Measurements from ENCODE around the gene MPO.

The MPO gene, protein sequence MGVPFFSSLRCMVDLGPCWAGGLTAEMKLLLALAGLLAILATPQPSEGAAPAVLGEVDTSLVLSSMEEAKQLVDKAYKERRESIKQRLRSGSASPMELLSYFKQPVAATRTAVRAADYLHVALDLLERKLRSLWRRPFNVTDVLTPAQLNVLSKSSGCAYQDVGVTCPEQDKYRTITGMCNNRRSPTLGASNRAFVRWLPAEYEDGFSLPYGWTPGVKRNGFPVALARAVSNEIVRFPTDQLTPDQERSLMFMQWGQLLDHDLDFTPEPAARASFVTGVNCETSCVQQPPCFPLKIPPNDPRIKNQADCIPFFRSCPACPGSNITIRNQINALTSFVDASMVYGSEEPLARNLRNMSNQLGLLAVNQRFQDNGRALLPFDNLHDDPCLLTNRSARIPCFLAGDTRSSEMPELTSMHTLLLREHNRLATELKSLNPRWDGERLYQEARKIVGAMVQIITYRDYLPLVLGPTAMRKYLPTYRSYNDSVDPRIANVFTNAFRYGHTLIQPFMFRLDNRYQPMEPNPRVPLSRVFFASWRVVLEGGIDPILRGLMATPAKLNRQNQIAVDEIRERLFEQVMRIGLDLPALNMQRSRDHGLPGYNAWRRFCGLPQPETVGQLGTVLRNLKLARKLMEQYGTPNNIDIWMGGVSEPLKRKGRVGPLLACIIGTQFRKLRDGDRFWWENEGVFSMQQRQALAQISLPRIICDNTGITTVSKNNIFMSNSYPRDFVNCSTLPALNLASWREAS

DNA sequence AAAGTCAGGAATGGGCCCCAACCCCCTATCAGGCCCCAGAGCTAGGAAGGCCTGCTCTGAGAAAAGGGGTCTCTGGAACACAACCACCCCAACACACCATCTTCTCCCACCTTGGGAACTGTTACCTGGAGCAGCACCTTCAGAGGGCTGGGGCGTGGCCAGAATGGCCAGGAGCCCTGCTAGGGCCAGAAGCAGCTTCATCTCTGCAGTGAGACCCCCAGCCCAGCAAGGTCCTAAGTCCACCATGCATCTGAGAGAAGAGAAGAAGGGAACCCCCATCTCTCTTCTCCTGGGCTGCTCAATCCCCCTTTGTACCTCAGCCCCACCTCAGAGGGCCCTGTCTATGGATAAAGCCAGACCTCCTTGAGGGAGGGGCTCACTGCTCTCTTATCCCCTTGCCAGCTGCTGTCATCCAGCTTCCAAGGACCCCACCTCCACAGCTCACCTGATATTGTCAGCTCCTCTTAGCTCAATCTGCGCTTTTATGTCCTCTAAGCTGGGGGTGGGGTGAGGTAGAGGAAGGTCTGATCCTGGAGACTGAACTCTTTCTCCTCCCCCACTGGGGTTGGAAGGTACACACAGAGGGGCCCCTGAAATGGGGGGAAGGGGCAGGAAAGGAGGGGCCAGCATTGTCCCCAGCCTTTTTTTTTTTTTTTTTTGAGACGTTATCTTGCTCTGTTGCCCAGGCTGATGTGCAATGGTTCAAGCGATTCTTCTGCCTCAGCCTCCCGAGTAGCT lies at the start of gene MPO:
Gene MPO, minus strand, starts transcription at position 456 of the 738 bp plus-strand sequence. Its CDS starts 177 bp downstream, at position 279.
- DNase-seq (ENCODE audit: low spot score), result no peak

DNA sequence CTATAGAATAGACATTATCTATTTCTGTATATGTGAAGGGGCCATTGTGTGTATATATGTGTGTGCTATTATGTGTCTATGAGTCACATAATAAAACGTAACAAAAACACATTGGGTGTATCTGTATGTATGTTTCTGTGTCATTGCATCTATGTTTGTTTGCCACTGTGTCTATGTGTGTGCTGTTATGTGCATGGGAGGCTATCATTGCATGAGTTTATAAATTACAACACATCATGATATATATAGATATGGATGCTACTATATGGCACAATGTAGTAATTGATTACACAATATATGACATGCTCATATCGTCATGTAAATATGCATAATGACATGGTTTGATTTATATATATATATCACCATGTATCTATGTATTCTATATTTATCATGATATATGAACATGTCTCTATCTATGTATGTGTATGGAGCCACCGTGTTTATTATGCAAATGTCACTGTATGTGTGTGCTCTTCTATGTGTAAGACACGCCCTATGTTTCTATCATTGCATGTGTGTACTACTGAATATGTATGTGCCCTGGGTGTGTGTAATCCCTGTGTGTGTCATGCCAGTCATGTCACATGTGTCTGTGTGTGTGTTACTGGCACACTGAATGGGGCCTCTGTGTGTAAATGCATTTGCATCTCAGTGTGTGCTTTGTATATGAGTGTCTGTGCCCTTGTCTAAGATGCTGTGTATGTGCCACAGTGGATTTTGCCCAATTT lies 49.2 kb upstream of the MPO start:
- DNase-seq (ENCODE audit: low spot score), result peak; percentile 67

DNA sequence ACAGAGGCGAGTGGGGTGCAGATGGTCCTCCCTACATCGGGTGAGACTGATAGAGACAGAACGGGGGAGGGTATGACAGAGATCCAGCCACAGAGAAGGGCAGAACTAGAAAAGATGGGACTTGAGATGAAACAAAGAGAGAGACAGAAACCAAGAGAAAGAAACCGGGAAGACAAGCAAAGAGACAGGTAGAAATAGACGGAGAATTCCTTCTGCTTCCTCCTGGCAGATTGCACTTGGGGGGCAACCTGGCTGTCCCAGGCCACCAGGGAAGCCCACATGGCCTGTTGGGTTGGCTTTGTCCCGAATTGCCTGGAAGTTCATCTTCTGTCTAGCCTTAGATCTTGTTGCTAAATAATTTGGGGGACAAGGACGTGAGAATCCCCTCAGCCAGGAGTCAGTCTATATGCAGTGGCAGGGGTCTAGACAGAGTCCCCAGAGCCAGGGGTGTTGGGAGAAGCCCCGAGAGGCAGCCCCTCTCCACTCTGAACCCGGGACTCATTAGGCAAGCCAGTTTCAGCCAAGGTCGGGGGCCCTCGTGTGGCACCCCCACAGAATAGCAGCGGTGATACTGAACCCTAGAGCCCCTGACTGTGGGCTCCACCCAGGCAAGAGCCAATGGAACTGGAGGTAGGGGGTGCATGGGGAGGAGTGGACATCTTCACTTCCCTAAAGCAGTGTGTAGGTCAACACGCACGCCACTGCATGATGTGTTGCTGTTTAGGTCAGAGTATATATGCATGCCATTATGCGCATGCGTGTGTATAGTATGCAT lies 48.5 kb upstream of the MPO start:
- peak; percentile 78 for DNase-seq (ENCODE audit: low spot score)

DNA sequence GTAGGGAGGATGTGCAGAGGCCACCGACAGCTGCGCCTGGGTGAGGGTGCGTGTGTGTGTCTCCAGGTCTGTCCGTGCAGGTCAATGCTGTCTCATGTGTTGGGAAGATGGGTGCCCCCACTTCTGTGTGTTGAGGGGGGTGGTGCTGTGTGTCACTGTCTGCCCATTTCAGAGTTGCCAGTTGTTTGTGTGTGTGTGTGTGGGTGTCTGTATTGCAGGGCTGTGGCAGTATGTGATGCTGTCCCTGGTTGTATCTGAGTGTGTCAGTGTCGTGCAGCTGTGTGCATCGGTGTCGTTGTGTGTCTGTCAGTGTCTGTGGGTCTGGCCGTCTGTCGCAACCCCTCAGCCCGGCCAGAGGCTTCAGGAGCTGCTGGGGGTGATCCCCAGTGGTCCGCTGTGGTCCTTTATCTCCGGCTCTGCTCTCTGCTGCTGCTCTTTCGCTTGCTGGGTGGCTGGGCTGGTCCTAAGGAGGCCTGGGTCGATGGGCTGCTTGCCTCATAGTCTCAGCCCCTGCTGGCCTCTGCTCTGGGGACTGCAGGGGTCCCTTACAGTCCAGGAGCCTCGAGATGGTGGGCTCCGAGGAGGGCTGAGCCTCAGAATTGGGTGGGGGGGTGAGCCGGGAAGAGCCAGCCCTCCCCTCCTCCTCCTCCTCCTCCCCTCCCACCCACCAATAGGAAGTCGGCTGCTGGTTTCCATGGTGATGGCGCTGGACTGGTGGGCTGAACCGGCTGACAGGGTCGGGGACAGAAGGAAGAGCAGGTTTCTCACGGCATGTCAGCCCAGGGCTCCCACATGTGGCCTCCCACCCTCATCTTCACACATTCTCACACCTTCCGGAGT lies 47.7 kb upstream of the MPO start, which contains the start of gene TSPOAP1:
Gene TSPOAP1, minus strand, starts transcription at position 601 of the 840 bp plus-strand sequence. CDS start 875 bp downstream, outside the sequence.
- peak; percentile 85 for DNase-seq (ENCODE audit: low spot score)

DNA sequence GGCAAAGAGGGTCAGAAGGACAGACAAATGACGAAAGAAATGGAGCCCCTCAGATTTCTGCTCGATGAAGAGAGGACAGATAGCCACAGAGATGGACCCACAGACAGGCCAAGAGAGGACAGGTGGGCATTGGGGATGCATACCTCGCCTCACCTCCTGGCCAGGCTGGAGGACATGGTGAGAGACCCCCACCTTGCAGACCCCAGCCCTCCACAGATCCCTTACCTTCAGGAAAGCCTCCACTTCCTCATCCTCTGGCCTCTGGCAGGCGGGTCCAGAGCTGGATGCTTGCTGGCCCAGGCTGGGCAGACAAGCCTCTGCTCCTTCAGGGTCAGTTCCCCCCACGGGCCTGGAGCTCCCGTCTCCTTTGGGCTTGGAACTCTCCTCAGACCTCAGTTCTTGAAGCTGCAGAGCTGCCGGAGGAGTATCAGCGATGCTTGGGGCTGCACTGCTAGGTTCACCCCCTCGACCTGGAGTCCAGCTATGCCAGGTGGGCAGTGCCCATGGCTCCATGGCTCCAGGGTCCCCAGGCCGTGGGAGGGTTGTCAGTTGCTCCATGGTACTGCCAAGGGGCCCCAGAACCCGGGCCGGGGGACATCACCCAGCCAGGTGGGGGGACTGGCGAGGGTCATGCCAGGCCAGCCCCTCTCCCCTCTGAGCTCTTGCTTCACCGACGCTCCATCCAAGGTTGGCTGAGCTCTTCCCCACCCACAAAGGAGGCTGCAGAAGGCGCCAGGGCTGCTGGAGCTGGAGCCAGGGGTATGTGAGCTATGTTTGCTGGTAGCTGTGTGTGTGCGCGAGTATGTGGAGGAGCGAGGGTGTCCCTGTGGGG lies 46.8 kb upstream of the MPO start:
- DNase-seq (ENCODE audit: low spot score), result no peak

DNA sequence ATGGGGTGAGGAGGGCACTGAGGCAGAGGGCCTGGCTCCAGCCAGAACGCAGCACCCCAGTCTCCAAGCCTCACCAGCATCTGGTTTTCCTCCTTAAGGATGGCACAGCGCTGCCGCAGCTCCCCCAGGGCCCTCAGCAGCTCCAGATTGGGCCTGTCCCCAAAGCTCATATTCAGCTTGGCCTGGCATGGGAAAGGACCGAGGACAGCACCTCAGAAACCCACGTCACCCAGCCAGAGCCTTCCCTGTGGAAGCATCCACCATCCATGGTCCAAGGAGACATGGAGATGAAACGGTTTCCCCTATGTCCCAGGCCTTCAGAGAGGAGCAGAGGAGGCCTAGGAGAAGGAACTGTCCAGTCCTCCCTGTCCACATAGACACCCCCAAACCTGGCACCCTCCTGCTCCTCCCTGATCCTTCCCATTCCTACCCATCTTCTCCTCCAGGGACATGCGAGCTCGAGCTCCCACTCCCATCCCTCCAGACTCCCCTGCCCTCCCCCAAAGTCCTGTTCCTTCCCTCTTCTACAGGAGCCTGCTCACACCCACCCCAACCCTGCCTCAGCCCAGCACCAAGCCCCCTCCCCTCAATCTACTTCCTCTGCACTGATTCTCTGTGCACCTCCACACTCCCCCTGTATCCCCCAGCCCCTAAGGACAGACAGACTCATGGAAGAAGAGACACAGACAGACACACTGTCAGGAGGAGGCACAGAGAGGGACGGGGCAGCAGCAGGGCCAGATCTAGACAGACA lies 46.1 kb upstream of the MPO start:
- DNase-seq (ENCODE audit: low spot score), result peak; percentile 23

DNA sequence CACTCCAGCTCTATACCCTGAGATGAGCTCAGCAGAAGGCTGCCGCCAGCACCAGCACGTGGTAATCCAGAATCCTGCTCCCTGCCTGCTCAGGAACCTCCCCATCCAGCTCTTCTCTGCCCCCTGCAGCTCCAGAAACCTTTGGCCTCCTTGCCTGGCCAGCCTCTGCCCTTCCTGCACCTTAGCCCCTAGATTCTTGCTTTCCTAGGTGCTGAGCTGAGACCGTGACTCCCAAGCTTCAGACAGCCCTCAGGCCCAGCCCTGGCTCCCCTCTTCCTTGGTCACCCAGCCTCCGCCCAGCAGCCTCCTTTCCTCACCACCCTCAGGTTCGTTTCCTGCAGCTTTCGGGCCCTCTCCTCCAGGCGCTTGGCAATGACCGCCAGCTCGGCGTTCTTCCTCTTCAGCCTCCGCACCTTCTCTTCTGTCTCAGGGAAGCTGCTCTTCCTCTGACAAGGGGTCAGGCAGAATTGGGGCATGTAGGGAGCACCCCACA lies 45.3 kb upstream of the MPO start:
- DNase-seq (ENCODE audit: low spot score), result no peak

DNA sequence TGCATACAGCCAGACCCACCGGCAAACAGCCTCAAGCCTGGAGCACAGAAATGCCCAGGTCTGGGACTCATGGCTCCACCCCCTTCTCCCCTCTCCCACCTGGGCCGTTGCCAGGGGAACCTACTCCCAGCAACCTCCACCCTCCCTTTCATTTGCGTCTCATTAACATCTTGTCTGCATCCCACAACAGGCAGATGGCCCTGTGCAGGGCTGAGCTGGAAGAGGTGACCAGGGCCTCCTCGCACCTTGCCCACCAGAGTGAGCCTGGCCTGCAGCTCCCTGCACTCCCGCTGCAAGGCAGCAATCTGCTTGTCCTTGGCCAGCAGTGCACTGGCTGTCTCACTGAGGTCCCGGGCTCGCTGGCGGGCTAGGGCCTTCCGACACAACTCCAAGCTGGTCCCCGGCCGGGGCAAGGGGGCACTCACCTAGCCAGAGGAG lies 44.6 kb upstream of the MPO start:
- DNase-seq (ENCODE audit: low spot score), result no peak

DNA sequence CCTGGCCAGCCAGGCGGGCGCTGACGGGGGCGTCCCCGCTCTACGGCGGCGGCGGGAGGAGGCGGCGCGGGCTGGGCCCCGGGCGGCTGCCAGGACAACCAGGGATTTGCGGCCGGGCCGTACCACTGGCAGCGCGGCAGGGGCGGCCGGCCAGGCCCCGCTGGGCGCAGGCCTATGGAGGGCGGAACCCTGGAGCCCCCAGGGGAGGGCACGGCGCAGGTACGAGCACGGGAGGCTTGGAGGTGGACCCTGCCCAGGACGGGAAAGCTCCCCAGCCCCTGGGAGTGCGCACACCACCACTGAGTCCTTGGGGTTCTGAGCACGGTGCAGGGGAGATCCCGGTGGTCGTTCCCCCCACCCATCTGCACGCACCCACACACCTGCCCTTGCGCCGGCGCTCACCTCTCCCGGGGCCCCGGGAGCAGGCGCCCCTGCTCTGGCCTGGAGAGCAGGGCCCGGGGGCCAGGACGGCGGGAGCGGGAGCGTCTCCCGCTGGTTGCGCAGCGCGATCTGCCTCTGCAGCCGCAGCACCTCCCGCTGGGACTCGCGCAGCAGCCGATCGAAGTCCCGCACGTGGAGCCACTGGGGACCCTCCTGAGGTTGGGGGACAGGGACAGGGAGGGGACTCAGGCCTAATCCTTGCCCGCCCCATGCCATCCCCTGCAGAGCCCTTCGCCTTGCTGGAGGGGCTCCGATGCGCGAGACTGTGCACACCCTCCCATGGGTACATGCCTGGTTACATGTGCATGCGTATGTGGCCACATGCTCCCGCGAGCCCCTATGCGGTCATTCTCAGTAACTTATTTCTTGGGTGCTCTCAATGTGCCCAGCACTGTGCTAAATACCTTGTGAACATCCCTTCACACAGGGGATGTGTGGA lies 43.9 kb upstream of the MPO start:
- DNase-seq (ENCODE audit: low spot score), result no peak

DNA sequence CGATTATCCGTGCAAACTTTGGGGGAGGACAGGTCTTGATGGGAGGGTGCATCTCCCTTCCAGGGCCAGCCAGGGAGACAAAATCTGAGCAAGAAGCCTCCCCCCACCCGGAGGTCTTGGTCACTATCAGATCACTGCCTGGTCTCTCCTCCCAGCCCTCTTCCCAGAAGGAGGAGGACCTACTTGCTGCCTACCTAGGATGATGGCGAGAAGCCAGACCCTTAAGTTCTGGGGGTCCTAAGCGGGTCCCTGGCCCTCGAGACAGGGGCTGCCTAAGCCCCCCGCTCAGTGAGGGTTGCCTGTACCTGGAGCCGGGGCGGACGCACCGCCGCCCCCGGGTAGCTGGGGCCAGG lies 43.3 kb upstream of the MPO start:
- DNase-seq (ENCODE audit: low spot score), result no peak

DNA sequence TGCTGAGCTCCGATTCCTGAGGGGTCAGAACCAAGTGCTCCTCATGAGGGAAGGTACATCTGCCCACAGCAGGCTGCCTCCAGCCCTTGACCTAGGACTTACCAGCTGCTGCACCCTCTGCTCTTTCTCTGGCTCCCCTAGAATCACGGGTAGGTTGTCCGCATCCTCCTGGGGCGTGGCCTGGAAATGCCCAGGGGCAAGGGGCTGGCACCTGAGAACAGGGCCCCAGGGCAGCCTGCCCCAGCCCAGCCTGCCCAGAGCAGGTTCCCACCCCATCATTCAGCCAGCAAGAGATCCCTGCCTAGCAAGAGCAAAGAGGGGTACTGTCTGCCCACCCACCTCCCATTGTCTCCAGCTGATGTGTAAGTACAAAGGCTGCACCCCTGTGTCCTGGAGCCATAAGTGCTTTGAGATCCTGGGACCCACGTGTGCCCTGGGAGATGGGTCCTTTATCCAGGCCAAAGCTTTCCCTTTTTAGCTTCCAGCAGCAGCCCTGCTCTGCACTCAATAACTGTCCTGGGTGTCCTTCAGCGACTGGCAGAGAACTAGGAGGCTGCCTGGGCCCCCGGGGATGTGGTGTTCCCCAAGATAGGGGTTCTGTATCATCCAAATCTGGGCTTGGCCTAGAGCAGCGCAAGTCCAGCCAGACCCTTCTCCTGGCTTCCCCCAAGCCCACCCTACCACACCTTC lies 42.8 kb upstream of the MPO start:
- DNase-seq (ENCODE audit: low spot score), result no peak

DNA sequence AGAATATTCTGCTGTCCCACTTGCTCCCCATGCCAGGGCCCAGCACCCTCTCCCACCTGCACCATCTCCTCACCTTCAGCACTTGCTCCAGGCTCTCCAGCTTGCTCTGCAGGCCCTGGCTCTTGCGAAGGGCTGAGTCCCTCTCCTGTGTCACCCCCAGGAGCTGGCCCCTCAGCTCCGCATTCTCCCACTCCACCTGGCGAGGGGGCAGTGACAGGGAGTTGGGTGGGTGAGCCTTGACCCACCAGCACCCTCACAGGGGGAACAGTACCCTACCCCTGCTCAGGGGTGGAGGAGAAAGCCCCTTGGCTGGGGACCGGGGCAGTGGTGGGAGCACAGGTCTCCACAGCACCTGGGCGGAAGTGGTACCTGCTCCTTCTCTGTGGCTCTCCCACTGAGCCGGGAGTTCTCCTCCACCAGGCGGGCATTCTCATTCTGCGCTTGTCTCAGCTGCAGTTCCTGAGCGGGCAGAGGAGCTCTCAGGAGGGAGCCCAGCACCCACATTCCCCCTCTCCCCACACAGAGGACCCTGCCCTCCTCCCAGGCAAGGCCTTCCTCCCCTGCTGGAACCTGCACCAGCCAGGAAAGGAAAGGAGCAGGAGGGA lies 41.9 kb upstream of the MPO start:
- DNase-seq (ENCODE audit: low spot score), result no peak

DNA sequence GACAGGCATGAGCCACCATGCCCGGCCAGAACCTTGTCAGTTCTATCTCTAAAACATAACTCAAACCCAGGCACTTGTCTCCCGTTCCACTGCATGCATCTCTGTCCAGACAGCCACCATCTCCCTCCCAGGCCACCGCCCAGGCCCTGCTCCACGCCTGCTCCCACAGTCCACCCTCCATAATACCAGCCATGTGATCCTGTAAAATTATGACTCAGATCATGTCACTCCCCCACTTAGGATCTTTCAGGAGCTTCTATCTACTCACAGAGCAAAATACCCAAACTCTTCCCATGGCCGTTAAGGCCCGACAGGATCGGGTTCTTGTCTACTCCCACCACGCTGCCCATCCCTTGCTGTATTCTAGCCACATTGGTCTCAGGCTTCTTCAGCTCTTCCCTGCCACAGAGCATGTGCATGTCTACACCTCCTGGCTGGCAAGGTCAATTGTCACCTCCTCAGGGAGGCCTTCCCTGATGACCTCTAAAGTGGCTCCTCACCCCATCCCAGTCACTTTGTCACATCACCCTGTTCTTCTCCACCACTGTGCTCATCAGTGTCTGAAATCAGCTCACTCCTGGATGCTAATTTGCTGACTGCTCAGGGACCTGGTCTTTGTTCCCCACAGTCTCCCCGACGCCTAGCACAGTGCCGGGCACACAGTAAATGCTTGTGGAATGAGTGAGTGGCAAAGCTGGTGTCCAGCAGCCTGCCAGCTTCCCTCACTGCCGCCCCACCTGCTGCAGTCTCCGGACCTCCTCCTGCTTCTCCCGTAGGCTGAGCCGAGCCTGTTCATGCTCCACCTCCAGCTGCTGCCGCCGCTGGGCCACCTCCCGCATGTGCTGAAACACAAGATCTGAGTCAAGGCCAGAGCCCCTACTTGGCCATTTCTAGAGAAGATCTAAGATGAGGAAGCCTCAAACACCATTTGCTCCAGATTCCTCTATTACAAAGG lies 41.1 kb upstream of the MPO start:
- DNase-seq (ENCODE audit: low spot score), result no peak

DNA sequence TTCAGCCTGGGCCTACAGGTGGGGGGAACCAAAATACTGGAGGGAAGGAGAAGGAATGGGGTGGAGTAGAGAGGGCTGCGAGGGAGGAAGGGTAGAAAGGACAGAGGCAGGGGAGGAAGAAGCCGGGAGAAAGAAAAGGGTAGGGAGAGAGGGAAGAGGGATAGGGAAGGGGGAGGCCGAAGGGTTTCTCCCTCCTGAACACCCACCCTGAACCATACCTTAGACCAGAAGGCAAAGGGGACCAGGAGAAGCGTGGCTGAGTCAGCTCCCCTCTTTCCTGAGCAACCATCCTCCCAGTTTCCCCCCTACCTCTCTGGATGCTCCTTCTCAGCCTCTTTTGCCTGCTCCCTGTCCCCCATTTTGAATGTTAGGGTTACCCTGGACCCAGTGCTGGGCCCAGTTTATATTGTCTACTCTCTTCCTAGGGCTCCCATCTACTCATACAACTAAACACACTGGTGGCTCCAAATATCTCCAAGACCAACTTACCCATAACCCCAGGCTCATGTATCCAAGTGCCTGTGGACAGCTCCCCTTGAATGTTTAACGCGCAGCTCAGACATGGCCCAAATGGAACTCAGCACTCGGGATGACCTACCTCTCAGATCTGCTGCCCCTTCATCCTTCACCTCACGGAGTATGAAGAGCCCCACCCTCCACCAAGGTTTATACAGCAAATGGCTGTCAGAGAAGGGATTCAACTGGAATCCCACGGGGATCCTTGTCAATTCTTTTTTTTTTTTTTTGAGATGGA lies 40.0 kb upstream of the MPO start:
- no peak for DNase-seq (ENCODE audit: low spot score)
